Colonic mucosa (tissue), 4 donors: ENCODE data around the gene RTN3. TPM values are rescaled to one million over a fixed set of nuclear protein-coding genes. Genes with fewer than 3 reads are reported as not detected.
"Not testable (repeated sequence)": the region's sequence is repeated elsewhere in the genome, so short reads cannot be mapped to it uniquely, and the experiment has no call there.

ENCODE experiments used
- DNase-seq: peaks from one replicate; pipeline ENCODE4 v3.0.0-alpha.2; 2020
- H3K27ac ChIP-seq: fragments of 200-600 bp; one replicate; pipeline ENCODE4 v1.8.0; 2021
- H3K27me3 ChIP-seq: fragments of 200-600 bp; one replicate; pipeline ENCODE4 v1.8.0; 2021
- H3K36me3 ChIP-seq: fragments of 200-600 bp; one replicate; pipeline ENCODE4 v1.8.0; 2021
- H3K4me1 ChIP-seq: fragments of 200-600 bp; one replicate; pipeline ENCODE4 v1.8.0; 2021; ENCODE audit warnings: mild to moderate bottlenecking
- H3K4me3 ChIP-seq: fragments of 200-600 bp; one replicate; pipeline ENCODE4 v1.8.0; 2021
- H3K9ac ChIP-seq, 2 donors: one replicate each; pipeline ENCODE4 v1.7.0; 2013; ENCODE audit warnings: control low read depth in 2 of 2, low read depth in 2 of 2, low read length in 2 of 2
- H3K9me3 ChIP-seq: fragments of 200-600 bp; one replicate; pipeline ENCODE4 v1.8.0; 2021
- CTCF ChIP-seq: fragments of 200-600 bp; IDR thresholded peaks from one replicate; pipeline ENCODE4 v1.8.0; 2022; ENCODE audit warnings: antibody characterized with exemption, mild to moderate bottlenecking
- intact Hi-C: fragments of 100-400 bp; cut with DNase I; formaldehyde crosslinking; loops from one replicate; pipeline ENCODE4 v1.14.1; 2022
- total RNA-seq, 2 donors: library from RNA; stranded (reverse); fragmentation: NEBNext Ultra II Directional in 1 of 2; extraction: Animal tissue kit (Norgen Biotek cat#: 25700) in 1 of 2; gene quantifications; one replicate each; pipeline ENCODE4 v1.2.1, GENCODE V29; 2021
- donor health status: healthy.
- donor health status: DM: no; HTN: no; CAD: no.
- donor health status: DM: no; HTN: no; CAD: no.

Gene RTN3
- total RNA-seq, 2 donors from 2014 or later, result 110 to 128 TPM

DNA sequence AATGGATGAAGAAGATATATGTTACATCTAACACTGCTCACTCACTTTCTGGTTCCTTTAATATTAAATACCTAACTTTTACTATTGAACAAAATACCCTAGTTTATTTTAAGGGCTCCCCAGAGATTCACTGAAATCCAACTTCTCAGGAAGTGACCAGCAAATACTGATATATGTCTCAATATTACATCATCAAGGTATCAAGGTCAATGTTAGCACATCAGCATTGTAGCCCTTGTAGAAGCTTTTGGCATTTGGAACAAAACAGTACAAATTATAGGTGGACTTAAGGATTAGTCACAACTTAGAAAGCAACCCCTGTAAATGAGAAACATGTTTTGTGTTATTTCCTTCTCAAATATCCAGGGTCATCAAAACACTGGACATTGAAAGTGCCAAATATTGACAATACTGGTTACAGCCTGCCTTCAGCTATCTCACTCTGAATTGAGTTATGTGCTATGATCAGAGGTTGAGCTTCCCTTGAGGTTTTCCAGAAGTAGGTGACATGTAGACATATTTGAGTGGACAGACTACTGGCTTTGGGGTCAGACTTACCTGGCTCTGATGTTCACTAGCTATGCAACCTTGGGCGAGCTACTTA lies 8.3 kb upstream of the RTN3 start:
- H3K9me3 ChIP-seq, result no peaks in the 10 kb centered on the region
- H3K36me3 ChIP-seq, result no peaks in the 10 kb centered on the region
- TF ChIP-seq CTCF, result no peak
- no peak for DNase-seq
- H3K27me3 ChIP-seq, result no peaks in the 10 kb centered on the region
- H3K27ac ChIP-seq, result no peak overlapping the region
- H3K4me1 ChIP-seq, result peaks cover 5% of the 10 kb centered on the region
- intact Hi-C loops, result no loop called here
- no peak overlapping the region for H3K4me3 ChIP-seq
- H3K9ac ChIP-seq, result no peak overlapping the region

GRCh38 chr11:63673579-63673978 lies 7.7 kb upstream of the RTN3 start:
- no peak for TF ChIP-seq CTCF
- H3K27me3 ChIP-seq, result no peaks in the 10 kb centered on the region
- peaks cover 5% of the 10 kb centered on the region for H3K4me1 ChIP-seq
- H3K36me3 ChIP-seq, result no peaks in the 10 kb centered on the region
- no peaks in the 10 kb centered on the region for H3K9me3 ChIP-seq
- H3K4me3 ChIP-seq, result no peak overlapping the region
- H3K9ac ChIP-seq, result no peak overlapping the region
- DNase-seq, result no peak
- no peak overlapping the region for H3K27ac ChIP-seq
- intact Hi-C loops, result no loop called here

DNA sequence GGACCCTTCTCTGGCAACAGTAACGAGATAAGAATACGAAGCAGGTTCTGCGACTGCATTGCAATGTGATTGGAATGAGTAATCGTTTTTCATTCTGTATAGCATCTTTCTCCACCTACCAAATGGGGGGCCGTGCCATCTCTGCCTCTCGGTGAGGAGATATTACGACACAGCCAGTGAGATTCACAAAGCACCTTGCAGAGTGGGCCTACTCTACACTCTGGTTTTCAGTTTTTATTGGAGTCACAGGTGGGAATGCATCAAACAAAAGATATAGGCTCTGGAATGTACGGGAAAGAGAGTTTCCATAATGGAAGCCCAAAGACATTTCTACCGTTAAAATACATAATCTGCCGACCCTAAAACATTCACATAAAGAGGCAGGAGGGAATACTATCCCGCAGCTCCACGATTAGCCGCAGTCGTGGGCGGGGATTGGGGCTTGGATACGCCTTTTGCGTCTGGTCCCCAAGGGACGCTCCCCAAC lies 423 bp upstream of the RTN3 start:
- H3K9me3 ChIP-seq, result no peaks in the 10 kb centered on the region
- H3K27me3 ChIP-seq, result no peaks in the 10 kb centered on the region
- H3K9ac ChIP-seq, result peak overlapping the region; percentile 40 to 90
- H3K27ac ChIP-seq, result peak overlapping the region; percentile 94
- no peak for TF ChIP-seq CTCF
- H3K36me3 ChIP-seq, result no peaks in the 10 kb centered on the region
- intact Hi-C loops, result no loop called here
- H3K4me1 ChIP-seq, result peaks cover 5% of the 10 kb centered on the region
- peak; percentile 29 for DNase-seq
- H3K4me3 ChIP-seq, result peak overlapping the region; percentile 68

- H3K36me3 ChIP-seq, result no peaks in the 10 kb centered on the region
- H3K4me1 ChIP-seq, result peaks cover 5% of the 10 kb centered on the region
- no peak for TF ChIP-seq CTCF
- peak overlapping the region; percentile 88 to 90 for H3K9ac ChIP-seq
- peak overlapping the region; percentile 94 for H3K27ac ChIP-seq
- DNase-seq, result peak; percentile 70
- H3K9me3 ChIP-seq, result no peaks in the 10 kb centered on the region
- intact Hi-C loops, result no loop called here
- no peaks in the 10 kb centered on the region for H3K27me3 ChIP-seq
- H3K4me3 ChIP-seq, result peak overlapping the region; percentile 68
These were observed 1.0 kb downstream of the RTN3 start for GRCh38 chr11:63682066-63683021.

- Histone ChIP-seq H3K4me1 (peaks cover 5% of the 10 kb centered on the region), H3K27ac (peak overlapping the region; percentile 94), H3K9me3 (no peaks in the 10 kb centered on the region), H3K36me3 (no peaks in the 10 kb centered on the region), H3K4me3 (no peak overlapping the region), H3K27me3 (no peaks in the 10 kb centered on the region), H3K9ac (peak overlapping the region in 1 of 2 donors; percentile 90)
- TF ChIP-seq CTCF, result no peak
- intact Hi-C loops, result no loop called here
- DNase-seq, result peak; percentile 46
These were observed 2.1 kb downstream of the RTN3 start for GRCh38 chr11:63683133-63683991.

DNA sequence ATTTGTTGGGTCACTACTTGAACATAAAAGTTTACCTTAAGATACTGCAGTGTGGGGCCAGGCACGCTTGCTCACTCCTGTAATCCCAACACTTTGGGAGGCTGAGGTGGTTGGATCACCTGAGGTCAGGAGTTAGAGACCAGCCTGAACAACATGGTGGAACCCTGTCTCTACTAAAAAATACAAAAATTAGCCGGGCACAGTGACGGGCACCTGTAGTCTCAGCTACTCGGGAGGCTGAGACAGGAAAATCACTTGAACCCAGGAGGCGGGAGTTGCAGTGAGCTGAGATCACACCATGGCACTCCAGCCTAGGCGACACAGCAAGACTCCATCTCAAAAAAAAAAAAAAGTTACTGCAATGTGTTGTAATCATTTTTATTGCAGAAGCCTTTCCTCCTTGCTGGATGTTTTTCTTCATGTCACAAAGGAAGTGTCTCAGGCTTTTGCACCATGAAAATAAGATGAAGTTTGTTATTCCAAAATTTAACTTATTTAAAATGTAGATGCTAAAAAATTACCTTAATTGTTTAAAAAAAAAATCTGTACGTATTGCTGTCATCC lies 3.9 kb downstream of the RTN3 start:
- intact Hi-C loops, H3K27ac ChIP-seq: not testable (repeated sequence)

More for the DNA sequence above, 3.9 kb downstream of the RTN3 start:
- H3K4me1 ChIP-seq, H3K27me3 ChIP-seq, H3K36me3 ChIP-seq, H3K9me3 ChIP-seq, DNase-seq, H3K4me3 ChIP-seq, H3K9ac ChIP-seq: not testable (repeated sequence)
